ENCODE results near the gene WWOX.

The WWOX gene

DNA sequence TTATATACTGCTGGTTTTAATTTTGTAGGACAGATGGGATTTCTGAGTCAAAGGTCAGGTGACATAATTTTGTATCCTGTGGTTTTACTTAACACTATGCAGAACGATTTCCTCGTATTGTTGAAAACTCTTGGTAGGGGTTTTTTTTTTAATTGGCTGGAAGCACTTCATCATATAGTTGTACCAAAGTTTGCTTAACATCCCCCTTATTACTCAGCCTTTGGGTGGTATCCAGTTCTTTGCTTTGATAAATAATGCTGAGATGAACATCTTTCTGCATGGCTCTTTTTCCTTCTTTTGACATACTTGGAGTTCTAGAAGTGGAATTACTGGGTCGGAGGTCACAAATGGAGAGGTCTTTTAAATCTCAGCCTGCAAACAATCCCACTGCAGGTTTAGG, 1082.0 kb downstream of the WWOX start:
- no peak overlapping the region for H3K9ac ChIP-seq (ENCODE audit: low read length)
- H3K4me1 ChIP-seq (ENCODE audit: control insufficient read depth, insufficient read depth, low read length) = no peaks in the 10 kb centered on the region
- no peaks in the 10 kb centered on the region for H3K27me3 ChIP-seq (ENCODE audit: control insufficient read depth, insufficient read depth, low read length)
- H3K4me3 ChIP-seq (ENCODE audit: low read length) = no peak overlapping the region
- no peaks in the 10 kb centered on the region for H3K9me3 ChIP-seq (ENCODE audit: control insufficient read depth, low read length)
- no peaks in the 10 kb centered on the region for H3K36me3 ChIP-seq (ENCODE audit: control insufficient read depth, insufficient read depth, low read length)

- Histone ChIP-seq H3K9me3 (ENCODE audit: control insufficient read depth, low read length) (no peaks in the 10 kb centered on the region), H3K36me3 (ENCODE audit: control insufficient read depth, insufficient read depth, low read length) (no peaks in the 10 kb centered on the region), H3K4me3 (ENCODE audit: low read length) (no peak overlapping the region), H3K27me3 (ENCODE audit: control insufficient read depth, insufficient read depth, low read length) (no peaks in the 10 kb centered on the region), H3K4me1 (ENCODE audit: control insufficient read depth, insufficient read depth, low read length) (no peaks in the 10 kb centered on the region), H3K9ac (ENCODE audit: low read length) (no peak overlapping the region)
These were observed 1083.2 kb downstream of the WWOX start for GRCh38 chr16:79182616-79183015.

DNA sequence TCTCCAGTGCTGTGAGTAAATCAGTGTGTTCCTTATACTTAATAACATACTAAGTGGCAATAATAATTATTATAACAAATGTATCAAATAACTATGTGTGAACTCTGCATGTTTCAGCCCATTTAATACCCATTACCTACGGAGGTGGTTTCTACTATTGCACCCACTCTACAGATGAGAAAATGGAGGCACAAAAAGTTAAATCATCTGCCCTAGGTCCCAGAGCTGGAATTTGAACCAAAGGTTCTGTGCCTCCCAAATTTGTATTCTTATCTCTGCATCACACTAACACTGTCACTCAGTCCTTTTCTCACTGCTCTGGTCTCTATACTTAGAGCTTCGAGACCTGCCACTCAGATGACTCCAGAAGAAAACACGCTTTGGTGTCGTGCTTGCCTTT, 1084.1 kb downstream of the WWOX start:
- no peaks in the 10 kb centered on the region for H3K27me3 ChIP-seq (ENCODE audit: control insufficient read depth, insufficient read depth, low read length)
- no peaks in the 10 kb centered on the region for H3K4me1 ChIP-seq (ENCODE audit: control insufficient read depth, insufficient read depth, low read length)
- H3K9ac ChIP-seq (ENCODE audit: low read length) = no peak overlapping the region
- no peaks in the 10 kb centered on the region for H3K36me3 ChIP-seq (ENCODE audit: control insufficient read depth, insufficient read depth, low read length)
- no peak overlapping the region for H3K4me3 ChIP-seq (ENCODE audit: low read length)
- H3K9me3 ChIP-seq (ENCODE audit: control insufficient read depth, low read length) = no peaks in the 10 kb centered on the region

DNA sequence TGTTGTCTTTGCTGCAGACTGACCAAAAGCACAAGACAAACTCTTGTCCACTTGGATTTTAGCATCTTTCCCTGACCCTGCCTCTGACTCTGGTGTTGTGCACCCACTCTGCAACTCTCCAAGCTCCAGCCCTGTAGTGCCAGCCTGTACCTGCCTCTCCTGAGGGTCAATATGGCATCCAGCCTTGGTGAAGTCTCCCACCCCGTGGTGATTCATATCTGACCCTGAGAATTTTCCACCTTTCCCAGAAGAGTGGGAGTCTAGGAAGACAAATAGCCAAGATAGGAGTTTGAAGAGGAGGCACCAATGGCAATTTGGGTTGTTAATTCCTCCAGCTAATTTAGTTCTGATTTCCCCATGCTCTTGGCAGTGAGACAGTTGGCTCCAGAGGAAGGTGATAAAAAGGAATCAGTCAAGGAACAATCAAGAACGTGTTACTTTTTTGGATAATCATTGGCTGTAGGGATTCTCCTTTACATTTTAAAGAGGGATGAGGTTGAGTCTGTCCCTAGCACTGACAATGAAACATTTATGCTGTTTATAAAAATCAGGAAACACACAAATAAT, 1085.1 kb downstream of the WWOX start:
- Histone ChIP-seq H3K9me3 (ENCODE audit: control insufficient read depth, low read length) (no peaks in the 10 kb centered on the region), H3K27me3 (ENCODE audit: control insufficient read depth, insufficient read depth, low read length) (no peaks in the 10 kb centered on the region), H3K36me3 (ENCODE audit: control insufficient read depth, insufficient read depth, low read length) (no peaks in the 10 kb centered on the region), H3K9ac (ENCODE audit: low read length) (no peak overlapping the region), H3K4me1 (ENCODE audit: control insufficient read depth, insufficient read depth, low read length) (no peaks in the 10 kb centered on the region), H3K4me3 (ENCODE audit: low read length) (no peak overlapping the region)

DNA sequence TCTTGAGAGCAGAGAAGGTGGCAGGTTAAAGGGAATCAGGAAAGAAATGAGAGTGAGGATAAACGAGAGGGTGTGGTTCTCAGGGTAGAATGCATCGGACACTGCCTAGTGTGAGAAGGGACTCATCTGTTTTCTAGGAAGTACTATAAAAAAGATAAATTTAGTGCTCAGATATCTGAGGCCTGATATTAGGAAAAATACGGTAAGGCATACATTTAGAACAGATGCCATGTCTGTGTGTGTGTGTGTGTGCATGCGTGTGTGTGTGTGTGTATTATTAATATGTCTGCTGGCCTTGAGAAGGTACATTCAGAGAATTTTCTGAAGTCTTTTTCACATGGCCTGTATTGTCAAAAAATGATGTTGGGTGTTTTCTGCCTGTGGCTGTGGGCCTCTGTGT, 1086.3 kb downstream of the WWOX start:
- Histone ChIP-seq H3K4me1 (ENCODE audit: control insufficient read depth, insufficient read depth, low read length) (no peaks in the 10 kb centered on the region), H3K9me3 (ENCODE audit: control insufficient read depth, low read length) (no peaks in the 10 kb centered on the region), H3K9ac (ENCODE audit: low read length) (no peak overlapping the region), H3K4me3 (ENCODE audit: low read length) (no peak overlapping the region), H3K27me3 (ENCODE audit: control insufficient read depth, insufficient read depth, low read length) (no peaks in the 10 kb centered on the region), H3K36me3 (ENCODE audit: control insufficient read depth, insufficient read depth, low read length) (no peaks in the 10 kb centered on the region)

DNA sequence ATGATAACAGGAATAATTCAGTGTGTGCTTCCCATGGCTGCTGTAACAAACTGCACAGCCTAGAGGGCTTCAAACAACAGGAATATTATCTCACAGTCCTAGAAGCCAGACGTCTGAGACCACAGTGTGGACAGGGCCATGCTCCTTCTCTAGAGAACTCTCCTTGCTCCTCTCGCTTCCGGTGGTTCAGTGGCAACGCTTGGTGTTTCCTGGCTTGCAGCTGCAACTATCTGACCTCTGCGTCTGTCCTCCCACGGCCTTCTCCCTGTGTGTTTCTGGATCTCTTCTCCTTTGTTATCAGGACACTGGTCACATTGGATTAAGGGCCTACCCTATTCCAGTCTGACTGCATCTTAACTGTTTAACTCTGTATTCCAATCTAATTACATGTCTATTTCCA, 1086.7 kb downstream of the WWOX start:
- Histone ChIP-seq H3K9me3 (ENCODE audit: control insufficient read depth, low read length) (no peaks in the 10 kb centered on the region), H3K9ac (ENCODE audit: low read length) (no peak overlapping the region), H3K27me3 (ENCODE audit: control insufficient read depth, insufficient read depth, low read length) (no peaks in the 10 kb centered on the region), H3K4me3 (ENCODE audit: low read length) (no peak overlapping the region), H3K4me1 (ENCODE audit: control insufficient read depth, insufficient read depth, low read length) (no peaks in the 10 kb centered on the region), H3K36me3 (ENCODE audit: control insufficient read depth, insufficient read depth, low read length) (no peaks in the 10 kb centered on the region)

DNA sequence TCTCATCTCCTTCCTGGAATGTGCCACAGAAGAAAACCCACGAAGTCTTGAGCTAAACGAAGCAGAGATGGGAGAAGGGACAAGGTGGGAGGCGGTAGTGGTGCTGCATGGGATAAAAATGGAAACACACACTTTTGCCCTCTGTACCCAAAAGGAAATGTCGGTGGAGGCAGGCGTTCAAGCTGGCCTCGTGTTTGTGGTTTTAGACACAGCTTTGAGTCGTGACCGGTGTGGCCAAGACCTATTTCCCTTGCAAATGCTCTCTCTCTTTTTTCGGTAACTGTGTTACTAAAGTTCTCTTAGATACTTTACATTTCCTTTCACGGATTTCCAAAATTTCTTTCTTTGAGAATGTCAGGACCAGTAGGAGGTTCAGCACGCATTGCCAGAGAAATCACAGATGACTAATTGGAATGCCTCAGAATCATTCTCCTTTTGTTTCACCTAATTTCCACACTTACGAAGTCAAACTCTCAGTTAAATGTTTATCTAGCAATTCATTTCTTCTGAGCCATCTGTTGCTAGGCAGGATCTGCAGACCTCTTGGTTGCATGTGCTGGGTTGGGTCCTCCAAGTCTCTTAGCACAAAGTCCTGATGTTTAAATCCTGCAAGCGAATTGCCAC, 1088.8 kb downstream of the WWOX start:
- Histone ChIP-seq H3K4me1 (ENCODE audit: control insufficient read depth, insufficient read depth, low read length) (no peaks in the 10 kb centered on the region), H3K27me3 (ENCODE audit: control insufficient read depth, insufficient read depth, low read length) (no peaks in the 10 kb centered on the region), H3K36me3 (ENCODE audit: control insufficient read depth, insufficient read depth, low read length) (no peaks in the 10 kb centered on the region), H3K9ac (ENCODE audit: low read length) (no peak overlapping the region), H3K4me3 (ENCODE audit: low read length) (no peak overlapping the region), H3K9me3 (ENCODE audit: control insufficient read depth, low read length) (no peaks in the 10 kb centered on the region)

DNA sequence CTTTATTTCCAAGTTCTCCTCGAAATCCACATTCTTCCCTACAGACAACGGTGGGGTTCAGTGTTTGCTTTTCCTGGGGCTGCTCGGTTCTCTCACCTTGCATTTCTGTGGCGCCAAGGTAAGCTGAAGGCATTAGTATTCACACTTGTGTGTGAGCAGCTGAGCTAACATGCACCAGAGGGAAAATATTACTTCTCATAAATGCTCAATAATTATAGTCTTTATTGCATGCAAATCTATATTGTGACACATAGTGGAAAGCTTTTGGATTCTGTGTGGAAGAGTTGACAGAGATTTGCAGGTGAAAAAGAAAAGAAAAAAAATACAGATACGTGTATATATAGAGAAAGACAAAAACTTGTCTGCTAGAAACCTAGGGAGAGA, 1089.3 kb downstream of the WWOX start:
- no peaks in the 10 kb centered on the region for H3K27me3 ChIP-seq (ENCODE audit: control insufficient read depth, insufficient read depth, low read length)
- no peaks in the 10 kb centered on the region for H3K4me1 ChIP-seq (ENCODE audit: control insufficient read depth, insufficient read depth, low read length)
- no peaks in the 10 kb centered on the region for H3K36me3 ChIP-seq (ENCODE audit: control insufficient read depth, insufficient read depth, low read length)
- H3K9me3 ChIP-seq (ENCODE audit: control insufficient read depth, low read length) = no peaks in the 10 kb centered on the region
- no peak overlapping the region for H3K4me3 ChIP-seq (ENCODE audit: low read length)
- no peak overlapping the region for H3K9ac ChIP-seq (ENCODE audit: low read length)

DNA sequence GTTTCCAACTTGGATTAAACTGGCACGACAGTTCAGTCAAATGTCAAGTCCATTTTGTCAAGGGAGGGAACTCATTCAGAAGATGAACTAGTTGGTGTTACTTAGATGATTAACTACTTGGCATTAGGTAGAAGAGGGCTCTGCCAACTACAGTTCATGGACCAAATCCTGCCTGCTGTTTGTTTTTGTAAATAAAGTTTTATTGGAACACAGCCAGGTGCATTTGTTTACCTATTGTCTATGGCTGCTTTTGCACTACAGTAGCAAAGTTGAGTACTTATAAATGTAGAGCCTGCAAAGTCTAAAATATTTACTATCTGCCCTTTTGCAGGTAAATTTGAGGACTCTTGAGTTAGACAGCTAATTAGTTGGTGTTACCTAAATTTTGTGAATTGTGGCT, 1091.1 kb downstream of the WWOX start:
- Histone ChIP-seq H3K4me1 (ENCODE audit: control insufficient read depth, insufficient read depth, low read length) (no peaks in the 10 kb centered on the region), H3K27me3 (ENCODE audit: control insufficient read depth, insufficient read depth, low read length) (no peaks in the 10 kb centered on the region), H3K4me3 (ENCODE audit: low read length) (no peak overlapping the region), H3K36me3 (ENCODE audit: control insufficient read depth, insufficient read depth, low read length) (no peaks in the 10 kb centered on the region), H3K9me3 (ENCODE audit: control insufficient read depth, low read length) (no peaks in the 10 kb centered on the region), H3K9ac (ENCODE audit: low read length) (no peak overlapping the region)

DNA sequence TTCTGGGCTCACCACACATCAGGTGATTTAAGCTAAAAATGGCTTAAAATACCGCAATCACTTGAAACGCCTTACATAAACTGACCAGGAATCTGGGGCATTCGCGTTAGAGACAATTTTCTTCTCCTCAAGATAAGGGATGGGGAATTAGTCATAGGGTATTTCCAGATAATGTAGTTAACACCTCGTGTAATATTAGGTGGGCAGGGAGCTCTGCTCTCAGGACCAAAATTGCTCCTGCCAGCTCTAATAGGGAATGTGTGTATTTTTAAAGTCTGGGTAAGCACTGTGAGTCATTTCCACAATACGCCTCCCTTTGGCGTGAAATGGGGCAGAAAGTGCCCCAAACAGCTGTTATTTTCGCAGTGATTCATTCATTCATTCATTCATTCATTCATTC, 1092.5 kb downstream of the WWOX start:
- no peaks in the 10 kb centered on the region for H3K4me1 ChIP-seq (ENCODE audit: control insufficient read depth, insufficient read depth, low read length)
- no peak overlapping the region for H3K9ac ChIP-seq (ENCODE audit: low read length)
- H3K36me3 ChIP-seq (ENCODE audit: control insufficient read depth, insufficient read depth, low read length) = no peaks in the 10 kb centered on the region
- no peaks in the 10 kb centered on the region for H3K9me3 ChIP-seq (ENCODE audit: control insufficient read depth, low read length)
- H3K4me3 ChIP-seq (ENCODE audit: low read length) = no peak overlapping the region
- no peaks in the 10 kb centered on the region for H3K27me3 ChIP-seq (ENCODE audit: control insufficient read depth, insufficient read depth, low read length)

GRCh38 chr16:79192904-79193303, 1093.5 kb downstream of the WWOX start:
- no peaks in the 10 kb centered on the region for H3K4me1 ChIP-seq (ENCODE audit: control insufficient read depth, insufficient read depth, low read length)
- no peaks in the 10 kb centered on the region for H3K36me3 ChIP-seq (ENCODE audit: control insufficient read depth, insufficient read depth, low read length)
- H3K9ac ChIP-seq (ENCODE audit: low read length) = no peak overlapping the region
- H3K27me3 ChIP-seq (ENCODE audit: control insufficient read depth, insufficient read depth, low read length) = no peaks in the 10 kb centered on the region
- no peak overlapping the region for H3K4me3 ChIP-seq (ENCODE audit: low read length)
- H3K9me3 ChIP-seq (ENCODE audit: control insufficient read depth, low read length) = no peaks in the 10 kb centered on the region

DNA sequence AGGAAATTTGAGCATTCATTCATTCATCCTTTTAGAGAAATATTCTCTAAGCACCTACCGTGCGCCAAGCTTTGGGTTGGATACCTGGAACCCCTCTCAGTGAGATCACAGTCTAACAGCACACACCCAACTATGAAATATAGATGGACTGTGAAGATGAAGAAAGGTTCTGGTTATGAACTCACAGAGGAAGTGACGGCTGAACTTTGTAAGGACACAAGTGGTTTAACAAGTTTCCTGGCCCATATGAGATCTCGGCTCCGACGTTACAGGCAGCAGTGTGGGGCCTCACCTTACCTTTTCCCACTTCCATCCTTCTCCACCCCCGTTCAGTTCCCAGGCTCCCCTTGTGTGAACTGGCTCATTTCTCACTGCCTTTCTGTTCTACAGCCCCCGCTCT, 1094.8 kb downstream of the WWOX start:
- no peaks in the 10 kb centered on the region for H3K4me1 ChIP-seq (ENCODE audit: control insufficient read depth, insufficient read depth, low read length)
- H3K27me3 ChIP-seq (ENCODE audit: control insufficient read depth, insufficient read depth, low read length) = no peaks in the 10 kb centered on the region
- H3K9ac ChIP-seq (ENCODE audit: low read length) = no peak overlapping the region
- no peaks in the 10 kb centered on the region for H3K9me3 ChIP-seq (ENCODE audit: control insufficient read depth, low read length)
- H3K4me3 ChIP-seq (ENCODE audit: low read length) = no peak overlapping the region
- no peaks in the 10 kb centered on the region for H3K36me3 ChIP-seq (ENCODE audit: control insufficient read depth, insufficient read depth, low read length)

- Histone ChIP-seq H3K4me3 (ENCODE audit: low read length) (no peak overlapping the region), H3K36me3 (ENCODE audit: control insufficient read depth, insufficient read depth, low read length) (no peaks in the 10 kb centered on the region), H3K4me1 (ENCODE audit: control insufficient read depth, insufficient read depth, low read length) (no peaks in the 10 kb centered on the region), H3K9ac (ENCODE audit: low read length) (no peak overlapping the region), H3K9me3 (ENCODE audit: control insufficient read depth, low read length) (no peaks in the 10 kb centered on the region), H3K27me3 (ENCODE audit: control insufficient read depth, insufficient read depth, low read length) (no peaks in the 10 kb centered on the region)
These were observed 1096.5 kb downstream of the WWOX start for GRCh38 chr16:79195938-79196337.

All from mucosa of stomach (tissue), 1 donor.